H9 (cell line): ENCODE data around the gene CCDC177. TPM values are rescaled to one million over a fixed set of nuclear protein-coding genes. Genes with fewer than 3 reads are reported as not detected.

Source experiments
- DNase-seq: peaks from one replicate; pipeline ENCODE4 v3.0.0-alpha.2; 2017
- H2AFZ ChIP-seq: one replicate; pipeline ENCODE4 v1.6.1; 2013; ENCODE audit warnings: mild to moderate bottlenecking, low read length, control low read depth, moderate library complexity
- H2AK5ac ChIP-seq: 2 replicates; pipeline ENCODE4 v1.6.1; 2013; ENCODE audit warnings: low read length, control low read depth, mixed read lengths; ENCODE audit not compliant: insufficient read length
- H2BK120ac ChIP-seq: one replicate; pipeline ENCODE4 v1.6.1; 2013; ENCODE audit warnings: low read depth, mild to moderate bottlenecking, low read length, control low read depth, inconsistent platforms; ENCODE audit not compliant: poor library complexity, severe bottlenecking
- H2BK12ac ChIP-seq: 2 replicates; pipeline ENCODE4 v1.6.1; 2013; ENCODE audit warnings: low read length, control low read depth, mixed read lengths, low read depth; ENCODE audit not compliant: insufficient read length
- H2BK15ac ChIP-seq: 2 replicates; pipeline ENCODE4 v1.6.1; 2013; ENCODE audit warnings: low read depth, low read length, control low read depth
- H2BK20ac ChIP-seq: one replicate; pipeline ENCODE4 v1.6.1; 2013; ENCODE audit warnings: low read depth, mild to moderate bottlenecking, low read length, control low read depth, inconsistent platforms; ENCODE audit not compliant: poor library complexity, severe bottlenecking
- H2BK5ac ChIP-seq: 2 replicates; pipeline ENCODE4 v1.6.1; 2013; ENCODE audit warnings: low read length, control low read depth, mixed read lengths; ENCODE audit not compliant: insufficient read length
- H3K14ac ChIP-seq: 2 replicates; pipeline ENCODE4 v1.6.1; 2013; ENCODE audit warnings: low read length, control low read depth; ENCODE audit not compliant: insufficient read depth
- H3K18ac ChIP-seq: 2 replicates; pipeline ENCODE4 v1.6.1; 2013; ENCODE audit warnings: low read depth, mild to moderate bottlenecking, mixed read lengths, low read length, control low read depth; ENCODE audit not compliant: insufficient read length
- H3K23ac ChIP-seq: 2 replicates; pipeline ENCODE4 v1.6.1; 2013; ENCODE audit warnings: low read length, control low read depth, mixed read lengths, low read depth; ENCODE audit not compliant: insufficient read length
- H3K23me2 ChIP-seq: 2 replicates; pipeline ENCODE4 v1.6.1; 2013; ENCODE audit warnings: low read depth, mild to moderate bottlenecking, mixed read lengths, low read length, control low read depth; ENCODE audit not compliant: insufficient read length, poor library complexity, severe bottlenecking
- H3K27ac ChIP-seq: 2 replicates; pipeline ENCODE4 v1.5.1; 2013; ENCODE audit warnings: low read length, control low read depth, mixed read lengths, low read depth; ENCODE audit not compliant: insufficient read length
- H3K27me3 ChIP-seq: 2 replicates; pipeline ENCODE4 v1.6.1; 2013; ENCODE audit warnings: low read length, control low read depth, inconsistent platforms; ENCODE audit not compliant: insufficient read depth
- H3K4ac ChIP-seq: 2 replicates; pipeline ENCODE4 v1.6.1; 2013; ENCODE audit warnings: low read depth, mild to moderate bottlenecking, control low read depth, inconsistent platforms, low read length, moderate library complexity
- H3K4me1 ChIP-seq: 2 replicates; pipeline ENCODE4 v1.6.1; 2013; ENCODE audit warnings: low read length, control low read depth, inconsistent platforms; ENCODE audit not compliant: insufficient read depth
- H3K4me2 ChIP-seq: 2 replicates; pipeline ENCODE4 v1.6.1; 2013; ENCODE audit warnings: low read length, control low read depth, mixed read lengths; ENCODE audit not compliant: insufficient read length, insufficient read depth
- H3K56ac ChIP-seq: 2 replicates; pipeline ENCODE4 v1.6.1; 2013; ENCODE audit warnings: low read depth, mild to moderate bottlenecking, mixed read lengths, low read length, control low read depth; ENCODE audit not compliant: insufficient read length
- H3K79me1 ChIP-seq: 2 replicates; pipeline ENCODE4 v1.6.1; 2013; ENCODE audit warnings: low read depth, mild to moderate bottlenecking, moderate library complexity, low read length, control low read depth, inconsistent platforms; ENCODE audit not compliant: insufficient read depth, poor library complexity, severe bottlenecking
- H3K79me2 ChIP-seq: 2 replicates; pipeline ENCODE4 v1.6.1; 2013; ENCODE audit warnings: low read length, control low read depth, inconsistent platforms; ENCODE audit not compliant: insufficient read depth
- H3K9ac ChIP-seq: 2 replicates; pipeline ENCODE4 v1.6.1; 2013; ENCODE audit warnings: low read length, control low read depth, mixed read lengths; ENCODE audit not compliant: insufficient read length; ENCODE audit errors: extremely low read depth
- H3K9me3 ChIP-seq: one replicate; pipeline ENCODE4 v1.6.1; 2013; ENCODE audit warnings: low read depth, low read length, inconsistent platforms; ENCODE audit not compliant: control insufficient read depth
- H3T11ph ChIP-seq: one replicate; pipeline ENCODE4 v1.6.1; 2013; ENCODE audit warnings: mild to moderate bottlenecking, low read length, control low read depth, inconsistent platforms
- H4K20me1 ChIP-seq: one replicate; pipeline ENCODE4 v1.6.1; 2013; ENCODE audit not compliant: control insufficient read depth, insufficient read length, insufficient read depth
- H4K5ac ChIP-seq: 2 replicates; pipeline ENCODE4 v1.6.1; 2013; ENCODE audit warnings: low read depth, mild to moderate bottlenecking, mixed read lengths, low read length, control low read depth; ENCODE audit not compliant: insufficient read length
- H4K8ac ChIP-seq: replicated peaks from 2 replicates; pipeline ENCODE4 v1.6.1; 2013; ENCODE audit warnings: low read length, control low read depth, mixed read lengths, low read depth; ENCODE audit not compliant: insufficient read length
- H4K91ac ChIP-seq: 2 replicates; pipeline ENCODE4 v1.6.1; 2013; ENCODE audit warnings: low read depth, mild to moderate bottlenecking, moderate library complexity, mixed read lengths, low read length, control low read depth; ENCODE audit not compliant: insufficient read length
- H3K27ac Mint-ChIP-seq, 3 experiments: 2 replicates in 2 of 3; 3 replicates in 1 of 3; pipeline ENCODE4 v1.8.0; 2020 to 2021; ENCODE audit warnings: mixed read lengths in 3 of 3, mild to moderate bottlenecking in 1 of 3, moderate library complexity in 1 of 3
- H3K27me3 Mint-ChIP-seq: 2 replicates; pipeline ENCODE4 v1.8.0; 2021; ENCODE audit warnings: low read depth, mild to moderate bottlenecking, moderate library complexity, mixed read lengths
- H3K36me3 Mint-ChIP-seq, 3 experiments: 2 replicates in 2 of 3; 3 replicates in 1 of 3; pipeline ENCODE4 v1.8.0; 2020 to 2021; ENCODE audit warnings: low read depth in 3 of 3, mixed read lengths in 3 of 3; ENCODE audit not compliant: insufficient read depth in 1 of 3
- H3K4me1 Mint-ChIP-seq, 2 experiments: 2 replicates each; pipeline ENCODE4 v1.8.0; 2020; ENCODE audit warnings: mixed read lengths in 2 of 2
- H3K4me3 Mint-ChIP-seq, 2 experiments: 2 replicates in 1 of 2; 3 replicates in 1 of 2; pipeline ENCODE4 v1.8.0; 2020 to 2021; ENCODE audit warnings: mild to moderate bottlenecking in 2 of 2, mixed read lengths in 2 of 2, moderate library complexity in 1 of 2
- H3K9me3 Mint-ChIP-seq, 2 experiments: 2 replicates in 1 of 2; 3 replicates in 1 of 2; pipeline ENCODE4 v1.8.0; 2020; ENCODE audit warnings: mild to moderate bottlenecking in 2 of 2, mixed read lengths in 2 of 2, moderate library complexity in 1 of 2
- CTCF ChIP-seq: fragments of 200-600 bp; sonication (generic); conservative IDR thresholded peaks from 3 replicates; pipeline ENCODE4 v1.8.0; 2021; ENCODE audit warnings: antibody characterized with exemption, mild to moderate bottlenecking
- WGBS: extraction: QIAGEN DNeasy Blood & Tissue Kit; methylation state at CpG from one replicate; pipeline ENCODE4 v1.1.7; 2013; ENCODE audit warnings: missing lambda C conversion rate, low lambda C conversion rate, mixed read lengths; ENCODE audit not compliant: insufficient read length; ENCODE audit errors: extremely low coverage; 5-methylcytosine and 5-hydroxymethylcytosine counted together
- total RNA-seq: library from RNA; stranded (reverse); gene quantifications from 2 replicates; pipeline ENCODE4 v1.2.1, GENCODE V29; 2021

Gene CCDC177
- total RNA-seq, 1 experiment from 2014 or later: 6.1 TPM

GRCh38 chr14:69580009-69580577, 5.4 kb upstream of the CCDC177 start:
- Mint-ChIP-seq H3K9me3 (no peaks in the 10 kb centered on the region; a peak in 2 of 5 replicates), H3K4me1 (peaks cover 10 to 17% of the 10 kb centered on the region in 2 experiments)

More at GRCh38 chr14:69580009-69580577, 5.4 kb upstream of the CCDC177 start:
- H2BK15ac ChIP-seq: no peak overlapping the region
- Mint-ChIP-seq H3K4me3 (no peak overlapping the region), H3K27ac (no peak overlapping the region; a peak in 1 of 7 replicates), H3K27me3 (peaks cover 4% of the 10 kb centered on the region), H3K36me3 (no peaks in the 10 kb centered on the region; a peak in 1 of 7 replicates)
- H2AFZ ChIP-seq: no peak overlapping the region
- no peaks in the 10 kb centered on the region for H3K9me3 ChIP-seq
- H4K91ac ChIP-seq: no peak overlapping the region
- H4K5ac ChIP-seq: no peak overlapping the region
- no peak overlapping the region for H3K14ac ChIP-seq
- H2BK20ac ChIP-seq: no peak overlapping the region
- no peak overlapping the region for H3K9ac ChIP-seq
- no CpG with 5 or more reads among the region's 7 CpGs for WGBS
- no peak overlapping the region for H2BK5ac ChIP-seq
- no peak overlapping the region for H2BK12ac ChIP-seq
- no peak overlapping the region for H3K56ac ChIP-seq
- H3T11ph ChIP-seq: no peak overlapping the region
- no peak overlapping the region for H3K4ac ChIP-seq
- H3K27ac ChIP-seq: no peak overlapping the region
- TF ChIP-seq CTCF: peak; percentile 76
- no peaks in the 10 kb centered on the region for H3K79me1 ChIP-seq
- H4K20me1 ChIP-seq: no peaks in the 10 kb centered on the region
- H3K27me3 ChIP-seq: no peaks in the 10 kb centered on the region
- no peak overlapping the region for H3K4me2 ChIP-seq
- H3K18ac ChIP-seq: no peak overlapping the region
- no peak overlapping the region for H2BK120ac ChIP-seq
- H3K23ac ChIP-seq: no peak overlapping the region
- H3K79me2 ChIP-seq: no peaks in the 10 kb centered on the region
- peak; percentile 83 for DNase-seq
- H2AK5ac ChIP-seq: no peak overlapping the region
- H4K8ac ChIP-seq: no peak overlapping the region
- H3K23me2 ChIP-seq: no peaks in the 10 kb centered on the region
- H3K4me1 ChIP-seq: no peaks in the 10 kb centered on the region
